HepG2 (cell line): ENCODE measurements around the gene NUDT22. TPM values are rescaled to one million over a fixed set of nuclear protein-coding genes. Genes with fewer than 3 reads are reported as not detected.

ENCODE experiments used
- ATRX ChIP-seq: sonication (generic); formaldehyde crosslinking; IDR thresholded peaks from 2 replicates; pipeline ENCODE4 v1.4.0; 2020; ENCODE audit warnings: missing genetic modification reagents, borderline replicate concordance
- DNMT1 ChIP-seq: sonication (generic); formaldehyde crosslinking; IDR thresholded peaks from 2 replicates; pipeline ENCODE4 v1.5.1; 2020; ENCODE audit warnings: mild to moderate bottlenecking, missing genetic modification reagents
- EEA1 ChIP-seq: sonication (generic); formaldehyde crosslinking; IDR thresholded peaks from 2 replicates; pipeline ENCODE4 v1.5.1; 2020; ENCODE audit warnings: mild to moderate bottlenecking, missing genetic modification reagents, borderline replicate concordance
- FLYWCH1 ChIP-seq: sonication (generic); formaldehyde crosslinking; IDR thresholded peaks from 2 replicates; pipeline ENCODE4 v1.8.1; 2023; ENCODE audit warnings: mild to moderate bottlenecking, missing genetic modification reagents
- HNRNPL ChIP-seq: fragments of 200-400 bp; formaldehyde crosslinking; IDR thresholded peaks from 2 replicates; pipeline ENCODE4 v1.6.1; 2017; ENCODE audit warnings: mild to moderate bottlenecking, low read depth, low read length
- IRX3 ChIP-seq: sonication (generic); formaldehyde crosslinking; IDR thresholded peaks from 2 replicates; pipeline ENCODE4 v1.8.1; 2023; ENCODE audit warnings: mild to moderate bottlenecking, low read depth, missing genetic modification reagents, borderline replicate concordance
- KLF9 ChIP-seq: IDR thresholded peaks from 2 replicates; pipeline ENCODE4 v1.6.1; 2016; ENCODE audit warnings: low read depth
- MED13 ChIP-seq: sonication (generic); formaldehyde crosslinking; IDR thresholded peaks from 2 replicates; pipeline ENCODE4 v1.5.0; 2020; ENCODE audit warnings: missing genetic modification reagents
- MTA1 ChIP-seq: sonication (generic); formaldehyde crosslinking; IDR thresholded peaks from 2 replicates; pipeline ENCODE4 v1.4.0; 2020; ENCODE audit warnings: missing genetic modification reagents, mild to moderate bottlenecking, borderline replicate concordance
- MTF2 ChIP-seq: sonication (generic); formaldehyde crosslinking; IDR thresholded peaks from 2 replicates; pipeline ENCODE4 v1.5.0; 2020; ENCODE audit warnings: missing genetic modification reagents, borderline replicate concordance
- RBFOX2 ChIP-seq: fragments of 200-400 bp; formaldehyde crosslinking; IDR thresholded peaks from 2 replicates; pipeline ENCODE4 v1.6.1; 2017; ENCODE audit warnings: low read depth, mild to moderate bottlenecking, low read length
- RELA ChIP-seq: sonication (generic); formaldehyde crosslinking; IDR thresholded peaks from 2 replicates; pipeline ENCODE4 v1.4.0; 2020; ENCODE audit warnings: missing genetic modification reagents
- TEAD3 ChIP-seq: optimal IDR thresholded peaks from 2 replicates; pipeline ENCODE3; 2016; ENCODE audit warnings: borderline replicate concordance
- ZMYM2 ChIP-seq: sonication (generic); formaldehyde crosslinking; IDR thresholded peaks from 2 replicates; pipeline ENCODE4 v1.8.0; 2022; ENCODE audit warnings: mild to moderate bottlenecking, missing genetic modification reagents
- ZNF20 ChIP-seq: sonication (generic); formaldehyde crosslinking; IDR thresholded peaks from 2 replicates; pipeline ENCODE4 v1.4.0; 2020; ENCODE audit warnings: mild to moderate bottlenecking, moderate library complexity, missing genetic modification reagents
- ZNF234 ChIP-seq: sonication (generic); formaldehyde crosslinking; conservative IDR thresholded peaks from 2 replicates; pipeline ENCODE4 v1.5.1; 2020; ENCODE audit warnings: mild to moderate bottlenecking, missing genetic modification reagents
- ZNF264 ChIP-seq: sonication (generic); formaldehyde crosslinking; IDR thresholded peaks from 2 replicates; pipeline ENCODE4 v1.4.0; 2020; ENCODE audit warnings: missing genetic modification reagents
- ZNF274 ChIP-seq: sonication (generic); formaldehyde crosslinking; IDR thresholded peaks from 2 replicates; pipeline ENCODE4 v1.5.1; 2020; ENCODE audit warnings: mild to moderate bottlenecking, missing genetic modification reagents
- ZNF337 ChIP-seq: sonication (generic); formaldehyde crosslinking; IDR thresholded peaks from 2 replicates; pipeline ENCODE4 v1.5.1; 2020; ENCODE audit warnings: missing genetic modification reagents, low read depth, mild to moderate bottlenecking, borderline replicate concordance
- ZNF549 ChIP-seq: sonication (generic); formaldehyde crosslinking; IDR thresholded peaks from 2 replicates; pipeline ENCODE4 v1.5.0; 2020; ENCODE audit warnings: missing genetic modification reagents
- ZNF749 ChIP-seq: sonication (generic); formaldehyde crosslinking; IDR thresholded peaks from 2 replicates; pipeline ENCODE4 v1.8.0; 2022; ENCODE audit warnings: mild to moderate bottlenecking, missing genetic modification reagents, moderate library complexity, borderline replicate concordance
- ZNF816 ChIP-seq: sonication (generic); formaldehyde crosslinking; IDR thresholded peaks from 2 replicates; pipeline ENCODE4 v1.8.0; 2022; ENCODE audit warnings: missing genetic modification reagents, mild to moderate bottlenecking, borderline replicate concordance
- polyA plus RNA-seq, 8 experiments: library from polyadenylated mRNA; depleted of rRNA in 3 of 8; stranded (reverse) in 7 of 8; unstranded in 1 of 8; fragments of >200 nt; fragmentation: Illumina TruSeq in 4 of 8; extraction: Trizol in 4 of 8; gene quantifications; 2 replicates each; pipeline versions ENCODE4 v1.2.1 to v1.2.3, GENCODE V29; 2011 to 2016; ENCODE audit warnings: low read depth in 4 of 8, missing spikeins in 1 of 8, mixed read lengths in 1 of 8; ENCODE audit not compliant: insufficient read depth in 1 of 8
- total RNA-seq, 5 experiments: library from RNA; depleted of rRNA; stranded (reverse); fragments of >200 nt; fragmentation: Illumina TruSeq; extraction: Trizol; gene quantifications; 2 replicates each; pipeline ENCODE4 v1.2.3, GENCODE V29; 2016; ENCODE audit warnings: low read depth in 1 of 5
- TF ChIP-seq, protein P1 (sequence below): sonication (generic); formaldehyde crosslinking; conservative IDR thresholded peaks from 2 replicates; pipeline ENCODE4 v1.8.0; 2022; ENCODE audit warnings: low read depth, missing genetic modification reagents
- TF ChIP-seq, protein P2 (sequence below): sonication (generic); formaldehyde crosslinking; IDR thresholded peaks from 2 replicates; pipeline ENCODE4 v1.4.0; 2020; ENCODE audit warnings: missing genetic modification reagents, borderline replicate concordance
- TF ChIP-seq, protein P3 (sequence below): sonication (generic); formaldehyde crosslinking; IDR thresholded peaks from 2 replicates; pipeline ENCODE4 v1.4.0; 2020; ENCODE audit warnings: mild to moderate bottlenecking, missing genetic modification reagents, borderline replicate concordance

The NUDT22 gene
- total and polyA plus RNA-seq, 2 of the 13 experiments (the other 11 are each of a cell fraction or from before 2014, with no cell fraction given), result 33.5 to 39.8 TPM

DNA sequence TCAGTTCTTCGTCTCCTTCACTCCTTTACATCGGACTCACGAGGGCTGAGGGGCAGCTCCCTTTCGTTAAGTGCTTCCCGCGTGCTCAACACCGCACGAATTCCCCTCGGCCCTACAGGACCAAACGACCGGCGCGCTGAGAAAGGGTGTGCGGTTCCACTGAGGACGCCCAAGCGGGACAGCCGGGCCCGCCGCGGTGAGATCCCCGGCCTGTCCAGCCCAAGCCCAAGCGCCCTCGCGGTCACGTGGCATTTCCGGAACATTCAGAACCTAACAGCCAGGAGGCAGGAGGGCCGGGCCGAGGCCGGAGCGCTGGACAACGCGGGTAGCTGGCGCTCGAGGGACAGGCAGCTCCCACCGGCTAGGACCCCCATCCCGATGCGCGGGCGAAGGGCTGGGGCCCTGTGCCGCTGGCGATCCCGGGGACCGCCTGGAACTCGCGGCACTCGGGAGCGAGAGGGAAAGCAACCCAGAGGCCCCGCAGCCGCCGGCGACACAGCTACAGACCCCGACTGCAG, 40.8 kb upstream of the NUDT22 start (continued):
- TF ChIP-seq ZNF749 (peak; percentile 62; the same call in 1 of the 2 replicates), RBFOX2 (peak; percentile 99), TEAD3 (peak; percentile 64), MED13 (no peak), MTA1 (CRISPR knock-in tag) (peak; percentile 79; the same call in 1 of the 2 replicates), HNRNPL (no peak), ZMYM2 (CRISPR knock-in tag) (0 out of 2 replicates have a peak, but pooled peaks have one; percentile 74), ZNF274 (peak; percentile 98), KLF9 (no peak), ZNF234 (CRISPR knock-in tag) (no peak), EEA1 (peak; percentile 85; the same call in 1 of the 2 replicates), IRX3 (CRISPR knock-in tag) (peak; percentile 97), ZNF264 (0 out of 2 replicates have a peak, but pooled peaks have one; percentile 60), FLYWCH1 (CRISPR knock-in tag) (peak; percentile 89; the same call in 1 of the 2 replicates), DNMT1 (CRISPR knock-in tag) (no peak), RELA (CRISPR knock-in tag) (no peak), ZNF337 (peak; percentile 98), ZNF549 (no peak), MTF2 (CRISPR knock-in tag) (no peak), ZNF20 (CRISPR knock-in tag) (peak; percentile 56; the same call in 1 of the 2 replicates), ZNF816 (CRISPR knock-in tag) (no peak; the same call in 1 of the 2 replicates), ATRX (no peak)
- TF ChIP-seq, protein P1, sequence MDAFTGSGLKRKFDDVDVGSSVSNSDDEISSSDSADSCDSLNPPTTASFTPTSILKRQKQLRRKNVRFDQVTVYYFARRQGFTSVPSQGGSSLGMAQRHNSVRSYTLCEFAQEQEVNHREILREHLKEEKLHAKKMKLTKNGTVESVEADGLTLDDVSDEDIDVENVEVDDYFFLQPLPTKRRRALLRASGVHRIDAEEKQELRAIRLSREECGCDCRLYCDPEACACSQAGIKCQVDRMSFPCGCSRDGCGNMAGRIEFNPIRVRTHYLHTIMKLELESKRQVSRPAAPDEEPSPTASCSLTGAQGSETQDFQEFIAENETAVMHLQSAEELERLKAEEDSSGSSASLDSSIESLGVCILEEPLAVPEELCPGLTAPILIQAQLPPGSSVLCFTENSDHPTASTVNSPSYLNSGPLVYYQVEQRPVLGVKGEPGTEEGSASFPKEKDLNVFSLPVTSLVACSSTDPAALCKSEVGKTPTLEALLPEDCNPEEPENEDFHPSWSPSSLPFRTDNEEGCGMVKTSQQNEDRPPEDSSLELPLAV (CRISPR knock-in tag), result no peak; the same call in 1 of the 2 replicates
- TF ChIP-seq, protein P2, sequence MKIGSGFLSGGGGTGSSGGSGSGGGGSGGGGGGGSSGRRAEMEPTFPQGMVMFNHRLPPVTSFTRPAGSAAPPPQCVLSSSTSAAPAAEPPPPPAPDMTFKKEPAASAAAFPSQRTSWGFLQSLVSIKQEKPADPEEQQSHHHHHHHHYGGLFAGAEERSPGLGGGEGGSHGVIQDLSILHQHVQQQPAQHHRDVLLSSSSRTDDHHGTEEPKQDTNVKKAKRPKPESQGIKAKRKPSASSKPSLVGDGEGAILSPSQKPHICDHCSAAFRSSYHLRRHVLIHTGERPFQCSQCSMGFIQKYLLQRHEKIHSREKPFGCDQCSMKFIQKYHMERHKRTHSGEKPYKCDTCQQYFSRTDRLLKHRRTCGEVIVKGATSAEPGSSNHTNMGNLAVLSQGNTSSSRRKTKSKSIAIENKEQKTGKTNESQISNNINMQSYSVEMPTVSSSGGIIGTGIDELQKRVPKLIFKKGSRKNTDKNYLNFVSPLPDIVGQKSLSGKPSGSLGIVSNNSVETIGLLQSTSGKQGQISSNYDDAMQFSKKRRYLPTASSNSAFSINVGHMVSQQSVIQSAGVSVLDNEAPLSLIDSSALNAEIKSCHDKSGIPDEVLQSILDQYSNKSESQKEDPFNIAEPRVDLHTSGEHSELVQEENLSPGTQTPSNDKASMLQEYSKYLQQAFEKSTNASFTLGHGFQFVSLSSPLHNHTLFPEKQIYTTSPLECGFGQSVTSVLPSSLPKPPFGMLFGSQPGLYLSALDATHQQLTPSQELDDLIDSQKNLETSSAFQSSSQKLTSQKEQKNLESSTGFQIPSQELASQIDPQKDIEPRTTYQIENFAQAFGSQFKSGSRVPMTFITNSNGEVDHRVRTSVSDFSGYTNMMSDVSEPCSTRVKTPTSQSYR (CRISPR knock-in tag), result peak; percentile 44; the same call in 1 of the 2 replicates
- TF ChIP-seq, protein P3, sequence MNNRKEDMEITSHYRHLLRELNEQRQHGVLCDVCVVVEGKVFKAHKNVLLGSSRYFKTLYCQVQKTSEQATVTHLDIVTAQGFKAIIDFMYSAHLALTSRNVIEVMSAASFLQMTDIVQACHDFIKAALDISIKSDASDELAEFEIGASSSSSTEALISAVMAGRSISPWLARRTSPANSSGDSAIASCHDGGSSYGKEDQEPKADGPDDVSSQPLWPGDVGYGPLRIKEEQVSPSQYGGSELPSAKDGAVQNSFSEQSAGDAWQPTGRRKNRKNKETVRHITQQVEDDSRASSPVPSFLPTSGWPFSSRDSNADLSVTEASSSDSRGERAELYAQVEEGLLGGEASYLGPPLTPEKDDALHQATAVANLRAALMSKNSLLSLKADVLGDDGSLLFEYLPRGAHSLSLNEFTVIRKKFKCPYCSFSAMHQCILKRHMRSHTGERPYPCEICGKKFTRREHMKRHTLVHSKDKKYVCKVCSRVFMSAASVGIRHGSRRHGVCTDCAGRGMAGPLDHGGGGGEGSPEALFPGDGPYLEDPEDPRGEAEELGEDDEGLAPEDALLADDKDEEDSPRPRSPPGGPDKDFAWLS (CRISPR knock-in tag), result no peak; the same call in 1 of the 2 replicates
